K562 (cell line): ENCODE data around the gene FZD8. TPM values are rescaled to one million over a fixed set of nuclear protein-coding genes. Genes with fewer than 3 reads are reported as not detected.

ENCODE experiments used
- ATAC-seq: fragments of 200-7000 bp; cut with Tn5 transposase; 3 replicates; pipeline ENCODE4 v1.9.1; 2020; ENCODE audit warnings: moderate library complexity
- BruUV-seq: library from RNA; stranded (reverse); fragments of 400-500 nt; replicated peaks from 2 replicates; lab custom pipeline; 2021; lab: Mats Ljungman, UMichigan
- CTCF ChIA-PET: fragments of 300-600 bp; formaldehyde crosslinking; extraction: SDS; loops from one replicate; lab custom pipeline; 2021; ENCODE audit warnings: low intra/inter-chr PET ratio; lab: Yijun Ruan, JAX
- POLR2A ChIA-PET: fragments of 300-600, 350-650 bp; sonication (Branson Sonifier 250); formaldehyde crosslinking; extraction: SDS; loops from one replicate; lab custom pipeline; 2021; ENCODE audit warnings: antibody characterized with exemption, inconsistent platforms; lab: Yijun Ruan, JAX
- DNase-seq, 4 experiments: peaks; one replicate each; pipeline versions ENCODE4 v3.0.0 to v3.0.0-alpha.2; 2011 to 2018; ENCODE audit warnings: low spot score in 3 of 4, mixed read lengths in 3 of 4; ENCODE audit errors: extremely low read depth in 1 of 4
- FAIRE-seq: peaks from 2 replicates; lab custom pipeline; 2011; peaks lifted over from hg19 to GRCh38; lab: Jason Lieb, UNC
- H2AFZ ChIP-seq: 2 replicates; pipeline ENCODE4 v1.6.0; 2011; ENCODE audit warnings: low read depth, low read length, control low read depth, inconsistent platforms
- H3K27ac ChIP-seq: fragments of 200-600 bp; 3 replicates; pipeline ENCODE4 v1.8.0; 2011; ENCODE audit warnings: low read depth, mild to moderate bottlenecking, control low read depth, inconsistent platforms, low read length, moderate library complexity, mixed read lengths; ENCODE audit errors: extremely low read depth
- H3K27me3 ChIP-seq, 2 experiments: fragments of 300-600 bp in 1 of 2; 2 replicates in 1 of 2; 3 replicates in 1 of 2; pipeline versions ENCODE4 v1.6.0 to v1.8.0; 2011; ENCODE audit warnings: inconsistent platforms in 2 of 2, low read length in 2 of 2, mild to moderate bottlenecking in 1 of 2, mixed read lengths in 1 of 2, moderate library complexity in 1 of 2; ENCODE audit not compliant: control insufficient read depth in 2 of 2, insufficient read depth in 2 of 2
- H3K36me3 ChIP-seq: fragments of 300-600 bp; 3 replicates; pipeline ENCODE4 v1.8.0; 2011; ENCODE audit warnings: mild to moderate bottlenecking, low read length, inconsistent platforms; ENCODE audit not compliant: control insufficient read depth, insufficient read depth
- H3K4me1 ChIP-seq, 2 experiments: fragments of 200-600 bp in 1 of 2; replicated peaks in 1 of 2; 2 replicates in 1 of 2; 3 replicates in 1 of 2; pipeline versions ENCODE4 v1.5.1 to v1.8.0; 2011; ENCODE audit warnings: inconsistent platforms in 2 of 2, low read length in 2 of 2, mild to moderate bottlenecking in 1 of 2, mixed read lengths in 1 of 2, moderate library complexity in 1 of 2; ENCODE audit not compliant: control insufficient read depth in 2 of 2, insufficient read depth in 2 of 2
- H3K4me2 ChIP-seq: 2 replicates; pipeline ENCODE4 v1.6.1; 2011; ENCODE audit warnings: low read length, control low read depth, inconsistent platforms, mixed read lengths; ENCODE audit not compliant: insufficient read depth
- H3K4me3 ChIP-seq: fragments of 200-600 bp; sonication (generic), shearing (Covaris generic); 2 replicates; pipeline ENCODE4 v1.5.1; 2016; ENCODE audit warnings: control low read depth, inconsistent platforms
- H3K79me2 ChIP-seq: fragments of 200-600 bp; 3 replicates; pipeline ENCODE4 v1.8.0; 2011; ENCODE audit warnings: low read length, inconsistent platforms; ENCODE audit not compliant: control insufficient read depth, insufficient read depth
- H3K9ac ChIP-seq, 2 experiments: 2 replicates each; pipeline versions ENCODE4 v1.6.0 to v1.6.1; 2011; ENCODE audit warnings: low read depth in 2 of 2, low read length in 2 of 2, control low read depth in 1 of 2, inconsistent platforms in 1 of 2, mild to moderate bottlenecking in 1 of 2, mixed read lengths in 1 of 2; ENCODE audit not compliant: insufficient read depth in 1 of 2
- H3K9me1 ChIP-seq: one replicate; pipeline ENCODE4 v1.6.0; 2011; ENCODE audit warnings: inconsistent platforms, mild to moderate bottlenecking, low read length, moderate library complexity; ENCODE audit not compliant: control insufficient read depth, insufficient read depth
- H3K9me3 ChIP-seq: replicated peaks from 2 replicates; pipeline ENCODE4 v1.5.1; 2011; ENCODE audit warnings: low read depth, low read length, inconsistent platforms; ENCODE audit not compliant: control insufficient read depth, insufficient read depth
- H4K20me1 ChIP-seq: replicated peaks from 2 replicates; pipeline ENCODE4 v1.6.1; 2011; ENCODE audit warnings: low read length, inconsistent platforms, mixed read lengths; ENCODE audit not compliant: control insufficient read depth, insufficient read depth
- GTF2F1 ChIP-seq: IDR thresholded peaks from 2 replicates; pipeline ENCODE4 v1.6.1; 2011; ENCODE audit warnings: low read depth, low read length, improper control_type of control experiment
- MAFK ChIP-seq: IDR thresholded peaks from 2 replicates; pipeline ENCODE4 v1.6.1; 2011; ENCODE audit warnings: low read length, improper control_type of control experiment
- MTF1 ChIP-seq: fragments of 250-450 bp; sonication (Bioruptor Pico); IDR thresholded peaks from 2 replicates; pipeline ENCODE4 v1.9.0; 2021; ENCODE audit warnings: moderate library complexity, mild to moderate bottlenecking, inconsistent platforms, borderline replicate concordance
- SAFB ChIP-seq: fragments of 200-400 bp; formaldehyde crosslinking; IDR thresholded peaks from 2 replicates; pipeline ENCODE4 v1.6.1; 2017; ENCODE audit warnings: low read depth, low read length, borderline replicate concordance
- TAF9B ChIP-seq: fragments of 450-650 bp; IDR thresholded peaks from 2 replicates; pipeline ENCODE4 v1.6.1; 2018; ENCODE audit warnings: mild to moderate bottlenecking; ENCODE audit not compliant: partially characterized antibody
- XRCC3 ChIP-seq: fragments of 450-650 bp; IDR thresholded peaks from 2 replicates; pipeline ENCODE4 v1.6.1; 2017; ENCODE audit warnings: mild to moderate bottlenecking, moderate library complexity
- ZNF24 ChIP-seq: fragments of 450-650 bp; IDR thresholded peaks from 2 replicates; pipeline ENCODE4 v1.6.1; 2016
- ZNF77 ChIP-seq: fragments of 250-450 bp; sonication (Bioruptor Pico); IDR thresholded peaks from 2 replicates; pipeline ENCODE4 v1.5.0; 2020
- in situ Hi-C: fragments of 300-500 bp; cut with MboI; formaldehyde crosslinking; loops from 4 replicates; pipeline ENCODE4 v1.15.0; 2018; ENCODE audit warnings: inconsistent platforms, mixed read lengths
- intact Hi-C: fragments of 100-400 bp; cut with micrococcal nuclease; formaldehyde crosslinking; loops from 2 replicates; pipeline ENCODE4 v1.14.2; 2022
- polyA plus RNA-seq, 8 experiments: library from polyadenylated mRNA; depleted of rRNA in 4 of 8; stranded (reverse) in 5 of 8; unstranded in 3 of 8; fragments of >200 nt; fragmentation: Nextera tagmentation in 2 of 8; fragmentation: Illumina TruSeq in 1 of 8; extraction: Ambion mirVana in 2 of 8; extraction: Trizol in 1 of 8; gene quantifications; 2 replicates each; pipeline versions ENCODE4 v1.2.1 to v1.2.3, GENCODE V29; 2011 to 2014; ENCODE audit warnings: inconsistent platforms in 1 of 8, missing spikeins in 1 of 8
- total RNA-seq, 7 experiments: library from RNA; depleted of rRNA in 6 of 7; stranded (reverse); fragments of >200 nt in 6 of 7; fragmentation: Illumina TruSeq in 2 of 7; extraction: Trizol in 2 of 7; gene quantifications; 2 replicates each; pipeline versions ENCODE4 v1.2.1 to v1.2.3, GENCODE V29; 2011 to 2021; ENCODE audit warnings: low replicate concordance in 1 of 7

FZD8 gene
- total and polyA plus RNA-seq, 9 of the 15 experiments (the other 6 are each of a cell fraction or from before 2014, with no cell fraction given): 0.03 to 1.2 (median 0.16) TPM; not detected in 1

DNA sequence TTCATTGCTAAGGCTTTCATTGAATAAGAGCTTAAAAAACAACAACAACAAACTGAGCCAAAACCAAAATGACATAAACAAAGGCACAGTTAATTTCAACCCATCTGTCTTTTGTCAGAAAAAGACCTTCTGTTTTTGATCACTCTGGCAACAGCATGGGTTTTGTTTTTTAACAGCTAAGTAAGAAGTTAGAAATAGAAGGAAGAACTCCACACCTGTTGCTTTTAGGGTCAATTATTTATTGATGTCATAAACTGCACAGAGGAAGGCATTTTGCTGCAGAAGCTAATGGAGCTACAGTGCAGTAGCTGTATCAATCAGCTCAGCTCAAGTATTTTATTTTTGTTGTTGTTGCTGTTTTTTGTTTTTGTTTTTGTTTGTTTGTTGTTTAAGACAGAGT lies 53.3 kb downstream of the FZD8 start:
- Histone ChIP-seq H3K79me2 (no peaks in the 10 kb centered on the region), H4K20me1 (0 out of 2 replicates have a peak, but pooled peaks cover 5% of the 10 kb centered on the region), H2AFZ (no peak overlapping the region), H3K4me2 (no peak overlapping the region), H3K9me3 (no peaks in the 10 kb centered on the region), H3K9me1 (no peaks in the 10 kb centered on the region), H3K27ac (no peak overlapping the region), H3K27me3 (peaks cover 27 to 39% of the 10 kb centered on the region in 2 experiments; a peak in 4 of 5 replicates), H3K9ac (no peak overlapping the region), H3K36me3 (no peaks in the 10 kb centered on the region), H3K4me1 (no peaks in the 10 kb centered on the region), H3K4me3 (no peak overlapping the region)
- FAIRE-seq (no peak), DNase-seq (no peak), ATAC-seq (no peak)
- ChIA-PET POLR2A (interaction anchor here (0.7 kb wide), 1 partner anchor 11 kb away, joined by 3 read pairs; no protein-coding TSS in a partner anchor), CTCF (no interaction called here)
- no peak for TF ChIP-seq MAFK
- no peak for TF ChIP-seq SAFB
- TF ChIP-seq TAF9B: no peak
- no peak for TF ChIP-seq GTF2F1
- TF ChIP-seq MTF1 (CRISPR knock-in tag): no peak
- no peak for TF ChIP-seq ZNF24
- TF ChIP-seq XRCC3: no peak
- no peak for TF ChIP-seq ZNF77 (CRISPR knock-in tag)
- intact Hi-C loops: no loop called here
- BruUV-seq: no TSS peak
- in situ Hi-C loops: no loop called here

Other genes with a start within 250 kb of the FZD8 start
- gene GJD4, start 37.0 kb downstream of the FZD8 start, total RNA-seq (2014; rRNA removed): not detected in 2 replicates
- not detected in 2 replicates for gene GJD4, start 37.0 kb downstream of the FZD8 start, total RNA-seq (2014; rRNA removed; fragmentation: Illumina TruSeq; extraction: Trizol)
- not detected in 2 replicates for gene GJD4, start 37.0 kb downstream of the FZD8 start, total RNA-seq (2015; rRNA removed; fragmentation: Illumina TruSeq; extraction: Trizol)
- not detected in 2 replicates for gene GJD4, start 37.0 kb downstream of the FZD8 start, total RNA-seq (2021)
- not detected in 2 replicates for gene GJD4, start 37.0 kb downstream of the FZD8 start, polyA plus RNA-seq (2011; rRNA removed)
- not detected in 2 replicates for gene GJD4, start 37.0 kb downstream of the FZD8 start, polyA plus RNA-seq (2014; fragmentation: Illumina TruSeq; extraction: Trizol)
- gene GJD4, start 37.0 kb downstream of the FZD8 start, polyA plus RNA-seq (2014; fragmentation: Nextera tagmentation; extraction: Ambion mirVana): not detected
- gene GJD4, start 37.0 kb downstream of the FZD8 start, polyA plus RNA-seq (2014; rRNA removed): not detected in 2 replicates